ENCODE results near the gene PLIN5. TPM values are rescaled to one million over a fixed set of nuclear protein-coding genes. Genes with fewer than 3 reads are reported as not detected.

PLIN5 gene
- total RNA-seq, 1 donor from 2014 or later: 73.5 TPM

GRCh38 chr19:4498694-4499093, 36.3 kb downstream of the PLIN5 start:
- no peak for DNase-seq
- Histone ChIP-seq H3K27me3 (ENCODE audit: low read depth) (no peaks in the 10 kb centered on the region), H3K36me3 (peaks cover 92% of the 10 kb centered on the region), H3K9me3 (replicated peaks) (no peaks in the 10 kb centered on the region), H3K4me1 (no peaks in the 10 kb centered on the region), H3K27ac (replicated peaks) (no peak overlapping the region), H3K4me3 (no peak overlapping the region)
- TF ChIP-seq CTCF (IDR thresholded peaks at IDR 0.05; ENCODE audit: borderline replicate concordance): no peak
- intact Hi-C loops (cut with micrococcal nuclease): no loop called here

GRCh38 chr19:4497770-4498389, 37.1 kb downstream of the PLIN5 start:
- H3K9me3 ChIP-seq (replicated peaks): no peaks in the 10 kb centered on the region
- DNase-seq: no peak
- H3K36me3 ChIP-seq: peaks cover 90% of the 10 kb centered on the region
- no peak overlapping the region for H3K4me3 ChIP-seq
- intact Hi-C loops (cut with micrococcal nuclease): no loop called here
- H3K27ac ChIP-seq (replicated peaks): no peak overlapping the region
- no peak for TF ChIP-seq CTCF (IDR thresholded peaks at IDR 0.05; ENCODE audit: borderline replicate concordance)
- H3K4me1 ChIP-seq: no peaks in the 10 kb centered on the region
- H3K27me3 ChIP-seq (ENCODE audit: low read depth): no peaks in the 10 kb centered on the region

- Histone ChIP-seq H3K9me3 (replicated peaks) (no peaks in the 10 kb centered on the region), H3K4me1 (no peaks in the 10 kb centered on the region), H3K4me3 (no peak overlapping the region), H3K27ac (replicated peaks) (no peak overlapping the region), H3K36me3 (peaks cover 84% of the 10 kb centered on the region), H3K27me3 (ENCODE audit: low read depth) (no peaks in the 10 kb centered on the region)
- TF ChIP-seq CTCF (IDR thresholded peaks at IDR 0.05; ENCODE audit: borderline replicate concordance): no peak
- no peak for DNase-seq
- intact Hi-C loops (cut with micrococcal nuclease): no loop called here
Measured at GRCh38 chr19:4496304-4496703, 38.7 kb downstream of the PLIN5 start.

- no peak for TF ChIP-seq CTCF (IDR thresholded peaks at IDR 0.05; ENCODE audit: borderline replicate concordance)
- intact Hi-C loops (cut with micrococcal nuclease): no loop called here
- Histone ChIP-seq H3K9me3 (replicated peaks) (no peaks in the 10 kb centered on the region), H3K27ac (replicated peaks) (no peak overlapping the region), H3K4me3 (no peak overlapping the region), H3K4me1 (no peaks in the 10 kb centered on the region), H3K36me3 (peaks cover 82% of the 10 kb centered on the region), H3K27me3 (ENCODE audit: low read depth) (no peaks in the 10 kb centered on the region)
- DNase-seq: no peak
Measured at GRCh38 chr19:4495471-4495870, 39.6 kb downstream of the PLIN5 start.

GRCh38 chr19:4494691-4495064, 40.3 kb downstream of the PLIN5 start:
- Histone ChIP-seq H3K27me3 (ENCODE audit: low read depth) (no peaks in the 10 kb centered on the region), H3K4me3 (no peak overlapping the region), H3K4me1 (no peaks in the 10 kb centered on the region), H3K9me3 (replicated peaks) (no peaks in the 10 kb centered on the region), H3K36me3 (peaks cover 85% of the 10 kb centered on the region), H3K27ac (replicated peaks) (no peak overlapping the region)
- intact Hi-C loops (cut with micrococcal nuclease): no loop called here
- TF ChIP-seq CTCF (IDR thresholded peaks at IDR 0.05; ENCODE audit: borderline replicate concordance): no peak
- no peak for DNase-seq
